Gastroesophageal sphincter (tissue), 4 donors: ENCODE results near the gene ECE2. TPM values are rescaled to one million over a fixed set of nuclear protein-coding genes. Genes with fewer than 3 reads are reported as not detected.
A peak's percentile ranks its signal among the peaks of the same experiment; 100 is the strongest.

Experiments used
- ATAC-seq: fragments of 150-250 bp; one replicate; pipeline ENCODE4 v1.9.1; 2016; ENCODE audit warnings: mild to moderate bottlenecking, moderate library complexity
- H3K27ac ChIP-seq, 4 donors: fragments of 200-600 bp; sonication (generic) in 3 of 4; 1 replicate in 3 of 4; 2 replicates in 1 of 4; pipeline ENCODE4 v1.5.1; 2016 to 2019
- H3K27me3 ChIP-seq: fragments of 200-600 bp; sonication (generic); one replicate; pipeline ENCODE4 v1.5.1; 2019
- H3K36me3 ChIP-seq, 2 donors: fragments of 200-600 bp; sonication (generic); one replicate each; pipeline ENCODE4 v1.5.1; 2019; ENCODE audit warnings: control low read depth in 1 of 2
- H3K4me1 ChIP-seq, 3 donors: fragments of 200-600 bp; sonication (generic); 1 replicate in 2 of 3; 2 replicates in 1 of 3; pipeline ENCODE4 v1.5.1; 2016 to 2019; ENCODE audit warnings: control low read depth in 2 of 3
- H3K4me3 ChIP-seq, 2 donors: fragments of 200-600 bp; sonication (generic); one replicate each; pipeline ENCODE4 v1.5.1; 2019; ENCODE audit warnings: mild to moderate bottlenecking in 1 of 2, moderate library complexity in 1 of 2
- H3K9me3 ChIP-seq, 3 donors: fragments of 200-600 bp; sonication (generic); one replicate each; pipeline ENCODE4 v1.5.1; 2017 to 2019; ENCODE audit warnings: control low read depth in 2 of 3
- EP300 ChIP-seq: sonication (generic); formaldehyde crosslinking; IDR thresholded peaks from one replicate; pipeline ENCODE4 v1.6.1; 2017; ENCODE audit warnings: antibody characterized with exemption, mild to moderate bottlenecking
- POLR2A ChIP-seq, 2 donors: fragments of 450-650 bp; IDR thresholded peaks; one replicate each; pipeline ENCODE4 v1.6.1; 2017; ENCODE audit warnings: antibody characterized with exemption in 2 of 2, mild to moderate bottlenecking in 2 of 2, moderate library complexity in 1 of 2
- POLR2AphosphoS5 ChIP-seq: sonication (generic); formaldehyde crosslinking; IDR thresholded peaks from one replicate; pipeline ENCODE4 v1.6.1; 2017; ENCODE audit warnings: antibody characterized with exemption
- WGBS, 2 donors: methylation state at CpG; one replicate each; pipeline ENCODE4 v1.1.5; 2018; ENCODE audit warnings: low coverage in 1 of 2; 5-methylcytosine and 5-hydroxymethylcytosine counted together
- total RNA-seq, 4 donors: library from RNA; depleted of rRNA; stranded (reverse); fragments of >200 nt; gene quantifications; one replicate each; pipeline ENCODE4 v1.1.0, GENCODE V29; 2016
- TF ChIP-seq, protein P1 (sequence below), 4 experiments: fragments of 200-600 bp in 2 of 4; fragments of 450-650 bp in 2 of 4; sonication (generic) in 1 of 4; IDR thresholded peaks; one replicate each; pipeline ENCODE4 v1.5.1; 2017 to 2019; ENCODE audit warnings: antibody characterized with exemption in 4 of 4, mild to moderate bottlenecking in 2 of 4, moderate library complexity in 2 of 4

Gene ECE2
- total RNA-seq, 4 donors from 2014 or later: 0.12 to 0.67 (median 0.52) TPM

DNA sequence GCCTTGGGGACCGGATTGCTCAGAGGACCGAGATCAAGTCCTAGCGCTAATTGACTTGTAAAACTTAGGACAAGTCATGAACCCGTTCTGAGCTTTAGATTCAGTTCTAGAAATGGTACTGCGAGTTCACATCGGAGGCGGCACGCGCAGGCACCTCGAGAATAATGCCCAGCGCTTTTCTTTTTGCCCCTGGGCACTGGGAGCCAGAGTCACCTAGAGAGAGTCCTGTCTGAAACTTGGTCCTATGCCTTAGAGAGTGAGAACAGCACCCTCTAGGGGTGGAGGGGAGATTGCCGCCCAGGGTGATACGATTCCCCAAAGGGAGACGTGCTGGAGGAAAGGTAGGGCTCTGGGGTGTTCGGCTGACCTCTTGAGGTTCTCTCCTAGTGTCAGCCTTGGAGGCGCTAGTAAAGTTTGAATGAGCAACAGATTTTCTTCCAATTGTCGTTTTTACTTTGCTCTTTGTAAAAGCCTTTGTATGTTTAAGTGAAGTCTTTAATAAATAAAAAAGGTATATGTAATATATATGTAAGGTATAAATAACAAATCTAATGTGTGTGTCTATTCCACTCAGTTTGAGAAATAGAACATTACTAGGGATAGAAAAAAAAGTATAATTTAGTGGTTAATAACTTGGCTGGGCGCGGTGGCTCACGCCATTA lies 25.5 kb upstream of the ECE2 start:
- peak; percentile 72 for ATAC-seq
- TF ChIP-seq POLR2AphosphoS5 (no peak), EP300 (no peak), POLR2A (IDR thresholded peaks at IDR 0.05) (no peak)
- TF ChIP-seq, protein P1, sequence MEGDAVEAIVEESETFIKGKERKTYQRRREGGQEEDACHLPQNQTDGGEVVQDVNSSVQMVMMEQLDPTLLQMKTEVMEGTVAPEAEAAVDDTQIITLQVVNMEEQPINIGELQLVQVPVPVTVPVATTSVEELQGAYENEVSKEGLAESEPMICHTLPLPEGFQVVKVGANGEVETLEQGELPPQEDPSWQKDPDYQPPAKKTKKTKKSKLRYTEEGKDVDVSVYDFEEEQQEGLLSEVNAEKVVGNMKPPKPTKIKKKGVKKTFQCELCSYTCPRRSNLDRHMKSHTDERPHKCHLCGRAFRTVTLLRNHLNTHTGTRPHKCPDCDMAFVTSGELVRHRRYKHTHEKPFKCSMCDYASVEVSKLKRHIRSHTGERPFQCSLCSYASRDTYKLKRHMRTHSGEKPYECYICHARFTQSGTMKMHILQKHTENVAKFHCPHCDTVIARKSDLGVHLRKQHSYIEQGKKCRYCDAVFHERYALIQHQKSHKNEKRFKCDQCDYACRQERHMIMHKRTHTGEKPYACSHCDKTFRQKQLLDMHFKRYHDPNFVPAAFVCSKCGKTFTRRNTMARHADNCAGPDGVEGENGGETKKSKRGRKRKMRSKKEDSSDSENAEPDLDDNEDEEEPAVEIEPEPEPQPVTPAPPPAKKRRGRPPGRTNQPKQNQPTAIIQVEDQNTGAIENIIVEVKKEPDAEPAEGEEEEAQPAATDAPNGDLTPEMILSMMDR (IDR thresholded peaks at IDR 0.05): peak; percentile 79 to 94 (median 88)
- Histone ChIP-seq H3K4me3 (peak overlapping the region; percentile 92 to 98), H3K4me1 (peaks cover 3 to 32% (median 4%) of the 10 kb centered on the region in 3 donors), H3K27ac (peak overlapping the region in 3 of 4 donors; percentile 80 to 84 (median 82)), H3K27me3 (no peaks in the 10 kb centered on the region), H3K36me3 (peaks cover 0 to 8% of the 10 kb centered on the region in 2 donors), H3K9me3 (no peaks in the 10 kb centered on the region)
- 16 to 30% methylated on average over 9 to 14 of the region's 20 CpGs for WGBS, 2 donors

DNA sequence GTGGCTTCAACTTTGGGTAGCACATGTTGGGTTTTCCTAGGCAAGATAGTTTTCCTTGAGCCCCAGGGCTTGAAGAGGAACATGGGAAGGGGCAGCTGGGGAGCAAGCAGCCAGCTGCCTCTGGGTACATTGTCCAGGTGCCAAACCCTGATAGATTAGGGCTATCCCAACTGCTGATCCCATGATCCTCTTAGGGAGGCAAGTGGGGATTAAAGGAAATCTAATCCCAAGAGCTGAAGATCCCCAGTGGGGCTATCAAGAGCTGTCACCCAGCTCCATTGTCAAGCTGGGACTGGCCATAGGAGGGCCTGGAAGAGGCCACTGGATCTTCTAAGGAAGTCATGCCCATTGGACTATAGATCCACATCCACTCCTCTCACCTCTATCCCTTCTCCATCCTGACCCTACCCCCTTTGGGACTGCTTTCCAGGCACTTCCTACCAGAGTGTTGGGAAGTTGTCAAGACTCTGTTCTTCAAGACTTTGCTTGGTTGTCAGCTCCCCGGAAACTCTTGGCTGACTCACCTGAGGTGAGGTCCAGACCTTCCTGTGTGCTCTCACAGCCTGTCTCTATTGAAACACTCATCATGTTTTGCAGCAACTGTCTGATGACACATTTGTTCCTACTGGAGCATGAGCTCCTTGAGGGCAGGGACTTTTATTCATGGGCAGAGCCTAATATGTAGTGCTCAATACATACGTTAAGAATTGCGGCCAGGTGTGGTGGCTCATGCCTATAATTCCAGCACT lies 20.4 kb upstream of the ECE2 start:
- ATAC-seq: no peak
- Histone ChIP-seq H3K9me3 (no peaks in the 10 kb centered on the region), H3K27me3 (peaks cover 36% of the 10 kb centered on the region), H3K27ac (no peak overlapping the region), H3K4me3 (no peak overlapping the region), H3K4me1 (peaks cover 0 to 16% (median 5%) of the 10 kb centered on the region in 3 donors), H3K36me3 (peaks cover 0 to 11% of the 10 kb centered on the region in 2 donors)
- no peak for TF ChIP-seq POLR2A (IDR thresholded peaks at IDR 0.05)
- no peak for TF ChIP-seq POLR2AphosphoS5
- TF ChIP-seq, protein P1 (IDR thresholded peaks at IDR 0.05): no peak
- no peak for TF ChIP-seq EP300
- 100% methylated on average over 2 of the region's 3 CpGs; no CpG with 5 or more reads in 1 of the 2 donors for WGBS, 2 donors

DNA sequence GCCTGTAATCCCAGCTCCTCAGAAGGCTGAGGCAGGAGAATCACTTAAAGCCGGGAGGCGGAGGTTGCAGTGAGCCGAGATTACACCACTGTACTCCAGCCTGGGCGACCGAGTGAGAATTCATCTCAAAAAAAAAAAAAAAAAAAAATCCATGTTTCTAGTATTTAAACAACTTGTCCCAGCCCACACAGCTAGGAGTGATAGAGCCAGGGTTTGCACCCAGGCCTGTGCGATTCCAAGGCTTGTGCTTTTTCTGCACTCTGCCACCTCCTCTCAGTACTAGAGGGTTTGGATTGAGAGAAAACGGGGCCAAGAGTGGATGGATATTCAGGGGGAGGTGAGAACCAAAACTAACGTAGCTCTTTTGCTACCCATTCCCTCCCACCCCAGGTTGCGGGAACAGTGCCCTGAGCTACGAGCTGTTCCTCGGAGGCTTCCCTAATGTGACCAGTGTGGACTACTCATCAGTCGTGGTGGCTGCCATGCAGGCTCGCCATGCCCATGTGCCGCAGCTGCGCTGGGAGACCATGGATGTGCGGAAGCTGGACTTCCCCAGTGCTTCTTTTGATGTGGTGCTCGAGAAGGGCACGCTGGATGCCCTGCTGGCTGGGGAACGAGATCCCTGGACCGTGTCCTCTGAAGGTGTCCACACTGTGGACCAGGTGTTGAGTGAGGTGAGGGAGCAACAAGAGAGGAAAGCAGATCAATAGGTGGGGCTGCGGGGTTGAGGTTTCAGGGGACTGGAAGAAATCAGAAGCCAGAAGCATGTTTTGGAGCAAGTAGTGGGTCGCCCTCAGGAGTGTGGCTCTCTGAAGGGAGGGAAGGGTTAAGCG lies 18.5 kb upstream of the ECE2 start:
- Histone ChIP-seq H3K4me3 (no peak overlapping the region), H3K9me3 (no peaks in the 10 kb centered on the region), H3K4me1 (peaks cover 0 to 31% (median 20%) of the 10 kb centered on the region in 3 donors), H3K36me3 (peaks cover 0 to 11% of the 10 kb centered on the region in 2 donors), H3K27me3 (peaks cover 54% of the 10 kb centered on the region), H3K27ac (no peak overlapping the region)
- 88 to 89% methylated on average over 11 to 13 of the region's 23 CpGs for WGBS, 2 donors
- TF ChIP-seq POLR2AphosphoS5 (no peak), EP300 (no peak), POLR2A (IDR thresholded peaks at IDR 0.05) (no peak)
- TF ChIP-seq, protein P1 (IDR thresholded peaks at IDR 0.05): no peak
- ATAC-seq: no peak

DNA sequence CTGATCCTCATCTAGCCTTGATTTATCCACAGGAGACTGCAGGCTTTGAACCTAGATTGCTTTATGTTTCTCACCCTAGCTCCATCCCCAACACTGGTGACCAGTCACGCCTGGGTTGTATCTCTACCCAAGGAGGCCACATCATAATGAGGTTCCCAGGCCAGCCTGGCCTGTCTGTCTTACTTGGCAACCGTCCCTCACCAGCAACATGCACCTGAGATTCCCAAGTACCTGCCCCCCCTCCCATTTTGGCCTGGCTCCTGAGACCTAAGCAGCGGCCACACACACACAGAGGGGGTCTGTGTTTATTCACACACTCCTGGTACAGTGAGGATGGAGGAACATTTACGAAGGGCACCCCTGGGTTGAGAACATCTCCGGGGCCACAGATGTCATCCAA lies 16.9 kb upstream of the ECE2 start:
- Histone ChIP-seq H3K4me1 (peaks cover 0 to 36% (median 21%) of the 10 kb centered on the region in 3 donors), H3K27me3 (peaks cover 70% of the 10 kb centered on the region), H3K36me3 (peaks cover 0 to 11% of the 10 kb centered on the region in 2 donors), H3K27ac (no peak overlapping the region), H3K4me3 (no peak overlapping the region), H3K9me3 (no peaks in the 10 kb centered on the region)
- no peak for ATAC-seq
- 82% methylated on average over 3 of the region's 5 CpGs; no CpG with 5 or more reads in 1 of the 2 donors for WGBS, 2 donors
- TF ChIP-seq POLR2AphosphoS5 (no peak), EP300 (no peak)

DNA sequence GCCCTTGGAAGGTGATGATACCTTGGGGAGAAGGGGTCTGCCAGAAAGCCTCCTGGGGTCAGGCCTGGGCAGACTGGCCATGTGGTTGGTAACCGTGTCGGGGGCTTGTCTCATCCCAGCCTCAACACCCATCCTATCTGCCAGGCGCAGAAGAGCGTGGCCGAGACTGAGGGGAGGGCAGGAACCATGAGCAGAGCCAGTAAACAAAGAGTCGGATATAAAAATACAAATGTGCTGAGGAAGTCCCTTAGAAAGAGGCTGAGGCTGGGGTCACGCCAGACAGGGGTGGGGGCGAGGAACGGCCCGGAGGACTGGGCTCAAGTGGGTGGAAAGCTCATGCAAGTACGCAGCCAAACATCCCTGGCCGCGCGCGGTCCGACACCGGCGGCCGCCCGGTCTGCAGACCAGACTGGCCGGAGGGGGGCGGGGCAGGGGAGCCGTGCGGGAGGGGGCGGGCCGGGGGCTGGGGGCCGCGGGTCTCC lies 16.4 kb upstream of the ECE2 start:
- peak; percentile 4 for ATAC-seq
- Histone ChIP-seq H3K27me3 (peaks cover 75% of the 10 kb centered on the region), H3K36me3 (peaks cover 0 to 11% of the 10 kb centered on the region in 2 donors), H3K4me1 (peaks cover 0 to 36% (median 21%) of the 10 kb centered on the region in 3 donors), H3K4me3 (peak overlapping the region in 1 of 2 donors; percentile 52), H3K9me3 (no peaks in the 10 kb centered on the region), H3K27ac (no peak overlapping the region)
- TF ChIP-seq POLR2A (IDR thresholded peaks at IDR 0.05) (no peak), EP300 (no peak), POLR2AphosphoS5 (no peak)
- TF ChIP-seq, protein P1 (IDR thresholded peaks at IDR 0.05): no peak
- WGBS, 2 donors: 32% methylated on average over 3 of the region's 28 CpGs; no CpG with 5 or more reads in 1 of the 2 donors
